Lower lobe of right lung (tissue), 2 donors: ENCODE results near the gene MEGF11. TPM values are rescaled to one million over a fixed set of nuclear protein-coding genes. Genes with fewer than 3 reads are reported as not detected.

Experiments used
- ATAC-seq, 2 donors: fragments of 200-7000 bp; cut with Tn5 transposase; one replicate each; pipeline ENCODE4 v1.9.1; 2020 to 2022; ENCODE audit warnings: mild to moderate bottlenecking in 2 of 2, moderate library complexity in 2 of 2
- DNase-seq: peaks from one replicate; pipeline ENCODE4 v3.0.0-alpha.2; 2020
- H3K27ac ChIP-seq: fragments of 200-600 bp; one replicate; pipeline ENCODE4 v1.8.0; 2022
- H3K27me3 ChIP-seq: fragments of 200-600 bp; one replicate; pipeline ENCODE4 v1.8.0; 2022; ENCODE audit warnings: low read depth
- H3K36me3 ChIP-seq: fragments of 200-600 bp; one replicate; pipeline ENCODE4 v1.8.0; 2022; ENCODE audit warnings: mild to moderate bottlenecking
- H3K4me1 ChIP-seq: fragments of 200-600 bp; one replicate; pipeline ENCODE4 v1.8.0; 2022
- H3K4me3 ChIP-seq: fragments of 200-600 bp; one replicate; pipeline ENCODE4 v1.8.0; 2022; ENCODE audit warnings: mild to moderate bottlenecking
- H3K9me3 ChIP-seq: fragments of 200-600 bp; one replicate; pipeline ENCODE4 v1.8.0; 2022
- CTCF ChIP-seq: fragments of 200-600 bp; IDR thresholded peaks from one replicate; pipeline ENCODE4 v1.8.0; 2022; ENCODE audit warnings: antibody characterized with exemption, mild to moderate bottlenecking
- intact Hi-C: fragments of 100-400 bp; cut with DNase I; formaldehyde crosslinking; loops from one replicate; pipeline ENCODE4 v1.11.0; 2022
- total RNA-seq: library from RNA; stranded (reverse); fragmentation: NEBNext Ultra II Directional; extraction: Animal tissue kit (Norgen Biotek cat#: 25700); gene quantifications from one replicate; pipeline ENCODE4 v1.2.1, GENCODE V29; 2021
- donor health status: DM: no; HTN: yes; CAD: no; lungs with severe emphysema.

MEGF11 gene
- total RNA-seq, 1 donor from 2014 or later, result not detected

- Histone ChIP-seq H3K27ac (no peak overlapping the region), H3K27me3 (peaks cover 7% of the 10 kb centered on the region), H3K9me3 (no peaks in the 10 kb centered on the region), H3K4me1 (no peaks in the 10 kb centered on the region), H3K36me3 (no peaks in the 10 kb centered on the region), H3K4me3 (no peak overlapping the region)
- no peak for DNase-seq
- TF ChIP-seq CTCF, result no peak
- intact Hi-C loops, result no loop called here
- ATAC-seq, result no peak
Observed at GRCh38 chr15:66115568-66116206, 137.9 kb downstream of the MEGF11 start.

- H3K27ac ChIP-seq, result no peak overlapping the region
- H3K36me3 ChIP-seq, result no peaks in the 10 kb centered on the region
- H3K4me3 ChIP-seq, result no peak overlapping the region
- no peak for TF ChIP-seq CTCF
- DNase-seq, result no peak
- ATAC-seq, result no peak
- no peaks in the 10 kb centered on the region for H3K9me3 ChIP-seq
- intact Hi-C loops, result no loop called here
- H3K4me1 ChIP-seq, result no peaks in the 10 kb centered on the region
- peaks cover 7% of the 10 kb centered on the region for H3K27me3 ChIP-seq
Observed at GRCh38 chr15:66114863-66115425, 138.6 kb downstream of the MEGF11 start.

GRCh38 chr15:66112388-66112787, 141.2 kb downstream of the MEGF11 start:
- no peaks in the 10 kb centered on the region for H3K9me3 ChIP-seq
- DNase-seq (no peak), ATAC-seq (no peak)
- TF ChIP-seq CTCF, result no peak
- peaks cover 7% of the 10 kb centered on the region for H3K27me3 ChIP-seq
- H3K27ac ChIP-seq, result no peak overlapping the region
- intact Hi-C loops, result no loop called here
- H3K36me3 ChIP-seq, result no peaks in the 10 kb centered on the region
- no peaks in the 10 kb centered on the region for H3K4me1 ChIP-seq
- H3K4me3 ChIP-seq, result no peak overlapping the region

- intact Hi-C loops, result no loop called here
- H3K4me1 ChIP-seq, result no peaks in the 10 kb centered on the region
- no peaks in the 10 kb centered on the region for H3K36me3 ChIP-seq
- peaks cover 13% of the 10 kb centered on the region for H3K27me3 ChIP-seq
- DNase-seq (no peak), ATAC-seq (no peak)
- no peak overlapping the region for H3K27ac ChIP-seq
- TF ChIP-seq CTCF, result no peak
- no peaks in the 10 kb centered on the region for H3K9me3 ChIP-seq
- no peak overlapping the region for H3K4me3 ChIP-seq
Observed at GRCh38 chr15:66111363-66111762, 142.2 kb downstream of the MEGF11 start.

- Histone ChIP-seq H3K9me3 (no peaks in the 10 kb centered on the region), H3K4me3 (no peak overlapping the region), H3K4me1 (no peaks in the 10 kb centered on the region), H3K27ac (no peak overlapping the region), H3K27me3 (peaks cover 11% of the 10 kb centered on the region), H3K36me3 (no peaks in the 10 kb centered on the region)
- DNase-seq, result no peak
- intact Hi-C loops, result no loop called here
- no peak for ATAC-seq
- no peak for TF ChIP-seq CTCF
Observed at GRCh38 chr15:66110864-66111263, 142.7 kb downstream of the MEGF11 start.
